NOMO-1 treated with dmso at 0.1 percent for 144 hours (cell line): ENCODE results near the gene ARHGAP8.
"Not testable (repeated sequence)": the region's sequence is repeated elsewhere in the genome, so short reads cannot be mapped to it uniquely, and the experiment has no call there.

Source experiments
- DNase-seq: peaks from one replicate; lab custom pipeline; 2025; ENCODE audit not compliant: unreplicated experiment; lab: John Stamatoyannopoulos, UW

Gene ARHGAP8

GRCh38 chr22:44854641-44855040, 102.3 kb downstream of the ARHGAP8 start:
- not testable (repeated sequence) for DNase-seq

DNA sequence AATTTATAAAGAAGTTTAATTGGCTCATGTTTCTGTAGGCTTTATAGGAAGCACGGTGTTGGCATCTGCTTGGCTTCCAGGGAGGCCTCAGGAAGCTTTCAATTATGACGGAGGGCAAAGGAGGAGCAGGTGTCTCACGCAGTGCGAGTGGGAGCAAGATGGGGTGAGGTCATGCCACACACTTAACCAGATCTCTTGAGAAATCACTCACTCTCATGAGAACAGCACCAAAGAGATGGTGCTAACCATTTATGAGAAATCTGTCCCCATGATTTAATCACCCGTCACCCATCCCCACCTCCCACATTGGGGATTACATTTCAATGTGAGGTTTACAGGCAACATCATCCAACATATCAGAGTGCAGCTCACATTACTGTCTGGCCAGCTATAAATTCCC, 103.5 kb downstream of the ARHGAP8 start:
- no peak for DNase-seq

- DNase-seq, result not testable (repeated sequence)
Observed at GRCh38 chr22:44858819-44859218, 106.4 kb downstream of the ARHGAP8 start.

DNA sequence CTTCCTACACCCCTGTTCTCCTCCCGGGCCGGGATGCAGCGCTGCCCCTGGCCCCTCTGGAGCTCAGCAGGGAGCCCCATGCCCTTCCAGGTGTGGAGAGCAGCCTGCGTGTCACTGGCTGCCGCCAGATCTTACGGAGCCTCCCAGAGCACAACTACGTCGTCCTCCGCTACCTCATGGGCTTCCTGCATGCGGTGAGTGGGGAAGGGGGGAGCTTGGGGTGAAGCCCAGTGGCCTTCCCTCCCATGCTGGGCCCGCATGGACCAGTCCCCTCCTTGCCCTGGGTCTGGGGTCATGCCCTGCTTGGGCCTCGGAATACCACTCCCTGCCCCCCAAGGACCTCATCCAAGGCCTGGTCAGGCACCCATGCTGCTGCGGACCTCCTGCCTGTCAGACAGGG, 107.3 kb downstream of the ARHGAP8 start:
- no peak for DNase-seq

DNA sequence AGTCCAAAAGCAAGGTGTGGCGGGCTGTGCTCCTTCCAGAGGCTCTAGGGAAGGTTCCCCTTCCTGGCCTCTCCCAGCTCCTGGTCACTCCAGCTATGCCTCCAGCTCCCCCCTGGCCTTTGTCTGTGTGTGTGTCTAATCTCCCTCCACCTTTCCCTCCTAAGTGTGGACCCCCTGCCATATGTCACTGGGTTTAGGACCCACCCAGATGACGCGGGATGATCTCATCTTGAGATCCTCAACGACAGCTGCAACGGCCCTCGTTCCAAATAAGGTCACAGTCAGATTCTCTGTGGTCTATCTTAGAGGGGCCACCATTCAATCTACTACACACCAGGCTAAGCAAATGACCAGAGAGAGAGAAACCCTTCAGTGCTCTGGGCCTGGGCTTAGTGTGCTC, 107.9 kb downstream of the ARHGAP8 start:
- no peak for DNase-seq

GRCh38 chr22:44861245-44861644, 108.9 kb downstream of the ARHGAP8 start:
- DNase-seq, result no peak

DNA sequence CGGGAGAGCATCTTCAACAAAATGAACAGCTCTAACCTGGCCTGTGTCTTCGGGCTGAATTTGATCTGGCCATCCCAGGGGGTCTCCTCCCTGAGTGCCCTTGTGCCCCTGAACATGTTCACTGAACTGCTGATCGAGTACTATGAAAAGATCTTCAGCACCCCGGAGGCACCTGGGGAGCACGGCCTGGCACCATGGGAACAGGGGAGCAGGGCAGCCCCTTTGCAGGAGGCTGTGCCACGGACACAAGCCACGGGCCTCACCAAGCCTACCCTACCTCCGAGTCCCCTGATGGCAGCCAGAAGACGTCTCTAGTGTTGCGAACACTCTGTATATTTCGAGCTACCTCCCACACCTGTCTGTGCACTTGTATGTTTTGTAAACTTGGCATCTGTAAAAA, 109.9 kb downstream of the ARHGAP8 start:
- DNase-seq, result no peak

DNA sequence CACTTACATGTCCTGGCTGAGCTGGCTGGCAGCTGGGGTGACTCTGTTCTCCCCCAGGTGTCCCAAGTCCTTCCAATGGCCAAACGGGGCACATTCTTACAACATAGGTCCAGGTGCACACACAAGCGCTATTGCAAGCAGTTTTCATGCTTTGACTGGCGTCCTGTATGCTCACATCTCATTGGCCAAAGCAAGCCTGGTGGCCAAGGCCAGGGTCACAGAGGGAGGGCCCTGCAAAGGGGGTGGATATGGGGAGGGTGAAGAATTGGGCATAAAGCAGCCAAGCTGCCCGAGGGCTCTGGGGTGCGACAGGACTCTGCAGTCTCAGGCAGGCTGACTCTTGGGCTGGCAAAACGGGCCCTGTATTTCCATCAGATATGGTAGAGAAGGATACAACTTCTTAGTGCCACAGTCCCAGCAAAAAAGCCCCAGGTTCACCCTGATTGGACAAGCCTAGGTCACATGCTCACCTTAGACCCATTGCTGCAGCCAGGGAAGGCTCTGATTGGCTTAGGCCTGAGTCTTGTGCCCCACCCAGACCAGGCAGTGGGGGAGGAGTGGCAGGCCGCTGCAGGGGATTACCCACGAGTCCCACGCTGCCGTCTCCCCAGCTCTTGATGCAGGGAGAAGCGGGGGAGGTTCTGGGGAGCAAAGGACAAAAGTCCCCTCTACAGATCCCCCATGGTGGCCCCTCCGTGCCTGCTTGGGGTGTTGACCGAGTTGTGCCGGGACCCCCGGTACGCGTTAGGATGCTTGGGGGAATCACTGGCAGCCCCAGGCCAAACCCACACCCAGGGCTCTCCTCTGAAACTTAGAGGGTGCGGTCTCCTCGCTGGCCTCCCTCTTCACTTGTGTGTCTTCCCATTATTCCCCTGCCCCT, 110.8 kb downstream of the ARHGAP8 start:
- no peak for DNase-seq

GRCh38 chr22:44865193-44866057, 113.0 kb downstream of the ARHGAP8 start:
- no peak for DNase-seq

DNA sequence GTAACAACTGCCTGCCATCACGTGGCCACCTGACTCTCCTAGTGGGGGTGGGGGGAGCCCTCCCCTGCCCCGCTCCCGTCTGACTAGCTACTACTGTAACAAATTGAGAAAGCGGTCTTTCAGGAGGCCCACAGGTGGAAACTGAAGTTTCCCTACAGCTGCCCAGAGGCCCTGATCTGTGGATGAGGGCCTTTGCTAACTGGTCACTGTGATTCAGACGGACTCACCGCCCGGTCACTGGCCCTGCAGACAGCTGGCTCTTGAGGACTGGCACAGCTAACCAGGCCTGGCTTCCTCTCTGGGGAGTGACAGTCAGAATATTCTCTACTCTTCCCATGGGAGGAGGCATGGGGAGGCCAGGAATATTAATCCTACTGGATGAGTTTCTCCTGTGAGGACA, 116.8 kb downstream of the ARHGAP8 start:
- no peak for DNase-seq

DNA sequence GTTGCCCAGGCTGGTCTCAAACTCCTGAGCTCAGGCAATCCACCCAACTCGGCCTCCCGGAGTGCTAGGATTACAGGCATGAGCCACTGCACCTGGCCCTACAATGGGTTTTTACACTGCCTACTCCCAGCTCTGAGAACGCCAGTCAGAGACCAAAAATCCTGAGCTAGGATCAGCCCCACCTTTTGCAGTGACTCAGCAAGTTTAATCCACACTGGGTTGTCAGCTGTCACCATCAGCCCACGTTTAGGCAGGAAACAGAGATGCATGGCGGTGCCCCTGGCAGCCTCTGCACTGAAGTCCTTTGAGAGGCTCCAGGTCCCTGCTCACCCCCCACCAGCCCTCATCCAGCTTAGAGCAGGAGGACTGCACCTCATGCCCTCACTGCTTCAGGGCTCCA, 117.6 kb downstream of the ARHGAP8 start:
- DNase-seq, result no peak

- no peak for DNase-seq
Observed at GRCh38 chr22:44871782-44872181, 119.4 kb downstream of the ARHGAP8 start.

DNA sequence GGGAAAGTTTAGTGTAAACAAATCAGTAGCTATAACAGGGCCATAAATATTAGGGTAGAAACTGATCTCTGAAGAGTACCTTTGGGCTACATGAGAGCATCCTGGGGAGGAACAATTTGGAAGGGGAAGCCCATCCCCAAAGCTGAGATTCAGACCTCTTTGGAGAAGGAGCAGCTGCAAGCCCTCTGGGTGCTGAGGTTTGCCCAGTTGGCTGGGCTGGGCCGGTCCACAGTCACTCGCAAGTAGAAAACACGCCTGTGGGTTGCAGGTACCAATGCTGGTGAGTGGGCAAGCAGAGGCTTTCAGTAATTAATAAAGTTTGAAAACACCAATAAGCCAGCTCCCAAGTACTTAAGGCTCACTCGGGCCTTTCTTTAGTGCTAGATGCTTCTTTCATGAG, 124.5 kb downstream of the ARHGAP8 start:
- no peak for DNase-seq

DNA sequence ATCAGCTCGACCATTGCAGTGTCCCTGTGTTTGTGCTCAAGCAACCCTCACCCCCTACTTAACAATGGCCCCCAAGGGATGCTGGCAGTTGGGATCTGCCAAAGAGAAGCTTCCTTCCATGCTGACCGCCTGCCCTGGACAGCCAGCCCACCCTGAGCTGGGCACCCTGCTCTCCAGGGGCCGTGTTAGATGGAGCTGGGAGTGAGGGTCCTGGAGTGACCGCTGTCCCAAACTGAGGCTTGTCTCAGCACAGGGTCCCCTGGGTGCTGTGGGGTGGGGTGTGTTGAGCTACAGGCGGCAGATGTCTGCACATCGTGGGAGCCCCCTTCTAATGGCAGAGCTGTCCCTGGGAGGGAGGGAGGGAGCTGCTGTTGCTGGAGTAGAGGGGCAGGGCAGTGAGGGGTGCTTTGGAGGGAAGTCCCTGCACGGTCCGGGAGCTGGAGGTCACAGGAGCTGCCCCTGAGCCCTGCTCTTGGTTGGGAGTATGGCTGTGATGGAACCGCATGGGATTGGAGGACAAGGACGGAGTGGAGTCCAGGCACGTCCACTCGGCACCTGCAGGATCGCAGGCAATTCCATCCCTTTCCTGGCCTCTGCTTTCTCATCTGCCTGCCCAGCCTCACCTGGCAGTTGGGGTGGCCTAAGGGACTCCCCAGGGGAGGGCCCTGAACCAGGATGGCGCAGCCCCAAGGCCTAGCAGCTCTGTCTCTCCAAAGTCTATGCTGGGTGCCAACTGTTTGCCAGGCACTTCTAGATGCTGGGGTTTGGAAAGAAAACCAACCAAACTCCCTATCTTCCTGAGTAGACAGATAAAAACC, 126.3 kb downstream of the ARHGAP8 start:
- no peak for DNase-seq

DNA sequence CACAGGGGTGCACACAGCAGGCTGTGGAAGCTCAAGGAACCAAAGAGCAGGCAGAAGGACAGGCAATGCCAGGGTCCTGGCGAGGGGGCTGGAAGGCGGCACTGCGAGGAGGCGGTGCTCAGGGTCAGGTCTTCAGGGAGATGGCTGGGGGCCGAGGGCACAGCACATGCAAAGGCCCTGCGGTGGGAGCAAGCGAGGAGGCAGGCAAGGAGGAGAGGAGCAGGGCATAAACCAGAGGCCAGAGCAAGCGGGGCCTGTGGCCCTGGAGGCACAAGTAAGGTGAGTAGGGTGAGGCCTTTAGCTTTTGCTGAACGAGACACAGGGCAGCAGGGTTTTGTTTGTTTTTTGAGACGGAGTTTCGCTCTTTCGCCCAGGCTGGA, 126.9 kb downstream of the ARHGAP8 start:
- no peak for DNase-seq

DNA sequence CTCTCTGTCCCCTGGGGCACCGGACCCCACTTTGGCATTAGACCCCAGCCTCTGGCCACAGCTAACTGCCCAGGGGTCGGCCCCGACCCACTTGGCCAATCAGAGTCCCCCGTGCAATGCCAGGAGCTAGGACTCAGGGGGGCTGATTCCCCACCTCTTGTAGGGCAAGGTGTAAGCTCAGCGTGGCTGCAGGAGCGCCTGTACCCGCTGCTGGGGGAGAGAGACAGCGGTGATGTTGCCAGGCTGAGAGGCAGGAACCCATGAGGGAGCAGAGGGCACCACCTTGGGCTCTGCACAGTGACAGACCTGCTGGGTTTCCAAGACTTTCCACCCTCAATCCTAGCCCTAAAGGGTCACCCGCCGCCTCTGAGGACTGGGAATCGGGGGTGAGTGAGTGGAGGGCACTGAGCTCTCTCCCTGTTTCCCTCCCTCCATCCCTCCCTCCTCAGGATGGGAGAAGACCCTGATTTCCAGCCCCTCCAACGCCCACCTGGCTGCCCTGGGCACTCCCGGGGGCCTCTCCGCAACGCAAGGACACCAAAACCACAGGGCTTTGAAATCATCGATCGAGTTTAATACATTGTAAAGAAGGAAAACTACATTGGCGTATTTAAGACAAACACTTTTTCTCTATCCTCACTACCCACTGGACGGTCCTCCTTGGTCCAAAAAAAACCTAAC, 128.4 kb downstream of the ARHGAP8 start:
- no peak for DNase-seq

GRCh38 chr22:44881624-44882023, 129.2 kb downstream of the ARHGAP8 start:
- DNase-seq, result no peak

- no peak for DNase-seq
Observed at GRCh38 chr22:44882226-44882905, 130.0 kb downstream of the ARHGAP8 start.

GRCh38 chr22:44883011-44883421, 130.6 kb downstream of the ARHGAP8 start:
- DNase-seq, result no peak

- no peak for DNase-seq
Observed at GRCh38 chr22:44884562-44884961, 132.2 kb downstream of the ARHGAP8 start.
